GM12891 (cell line): ENCODE data around the gene TMEM184B.
A peak's percentile ranks its signal among the peaks of the same experiment; 100 is the strongest.

ENCODE experiments used
- DNase-seq: peaks from one replicate; pipeline ENCODE4 v3.0.0; 2011; ENCODE audit warnings: low spot score; ENCODE audit not compliant: insufficient read length
- FAIRE-seq: peaks from 2 replicates; lab custom pipeline; 2011; peaks lifted over from hg19 to GRCh38; lab: Jason Lieb, UNC
- PAX5 ChIP-seq: IDR thresholded peaks from 2 replicates; pipeline ENCODE4 v1.6.1; 2011; ENCODE audit warnings: low read length, moderate library complexity, mild to moderate bottlenecking; ENCODE audit not compliant: insufficient read depth, severe bottlenecking
- POLR2A ChIP-seq: IDR thresholded peaks from 2 replicates; pipeline ENCODE4 v1.6.1; 2011; ENCODE audit warnings: low read depth, low read length, control low read depth
- POLR2AphosphoS5 ChIP-seq: IDR thresholded peaks from 2 replicates; pipeline ENCODE4 v1.6.1; 2011; ENCODE audit warnings: low read depth, low read length, control low read depth
- POU2F2 ChIP-seq: IDR thresholded peaks from 2 replicates; pipeline ENCODE4 v1.6.1; 2011; ENCODE audit warnings: low read depth, mild to moderate bottlenecking, control low read depth, low read length, moderate library complexity
- SPI1 ChIP-seq: IDR thresholded peaks from 2 replicates; pipeline ENCODE4 v1.6.1; 2011; ENCODE audit warnings: low read depth, low read length, control low read depth
- TAF1 ChIP-seq: IDR thresholded peaks from 2 replicates; pipeline ENCODE4 v1.6.1; 2011; ENCODE audit warnings: low read depth, low read length, control low read depth

Gene TMEM184B

DNA sequence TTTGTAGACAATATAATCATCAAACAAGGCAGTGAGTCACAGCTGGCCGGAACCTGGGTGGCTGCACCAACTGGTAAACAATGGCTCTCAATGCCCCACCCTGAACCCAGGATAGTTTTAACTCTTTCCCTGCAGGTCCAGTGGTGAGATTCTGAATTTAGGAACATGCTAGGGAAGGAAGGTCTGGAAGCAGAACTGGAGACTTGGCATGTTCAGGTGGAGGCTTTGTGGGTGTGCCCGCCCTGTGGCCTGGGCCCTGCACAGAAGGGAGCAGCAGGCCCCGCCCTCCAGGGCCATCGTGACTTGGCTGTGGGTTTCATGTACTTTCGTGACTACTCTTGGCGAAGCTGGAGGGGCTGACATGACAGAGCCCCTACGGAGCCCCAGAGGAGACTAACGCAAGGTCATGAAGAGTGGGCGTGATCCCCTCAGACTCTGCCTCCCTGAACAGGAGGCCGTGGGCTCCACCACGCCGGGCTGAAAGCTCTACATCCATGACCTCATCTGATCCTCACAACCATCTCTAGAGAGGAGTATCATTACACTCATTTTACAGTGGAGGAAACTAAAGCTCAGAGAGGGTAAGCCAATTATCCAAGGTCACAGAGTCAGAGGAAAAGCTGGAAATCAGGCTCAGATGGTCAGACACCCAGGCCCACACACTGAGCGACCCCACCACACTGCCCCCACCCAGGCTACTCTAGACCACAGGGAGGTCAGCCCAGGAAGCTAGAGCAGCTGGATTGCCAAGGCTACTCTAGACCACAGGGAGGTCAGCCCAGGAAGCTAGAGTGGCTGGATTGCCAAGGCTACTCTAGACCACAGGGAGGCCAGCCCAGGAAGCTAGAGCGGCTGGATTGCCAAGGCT lies 43.7 kb downstream of the TMEM184B start:
- DNase-seq (no peak), FAIRE-seq (no peak)
- TF ChIP-seq PAX5 (no peak), SPI1 (no peak), TAF1 (no peak), POU2F2 (0 out of 2 replicates have a peak, but pooled peaks have one; percentile 13)

GRCh38 chr22:38228326-38228872 lies 44.4 kb downstream of the TMEM184B start:
- DNase-seq = no peak
- TF ChIP-seq POU2F2 = no peak
- TF ChIP-seq POLR2A = no peak
- TF ChIP-seq POLR2AphosphoS5 = no peak
- TF ChIP-seq TAF1 = no peak

GRCh38 chr22:38226853-38227649 lies 45.8 kb downstream of the TMEM184B start:
- FAIRE-seq (no peak), DNase-seq (no peak)
- no peak for TF ChIP-seq POLR2AphosphoS5
- TF ChIP-seq POLR2A = no peak
- no peak for TF ChIP-seq SPI1
- TF ChIP-seq POU2F2 = no peak
- TF ChIP-seq PAX5 = no peak
- TF ChIP-seq TAF1 = no peak

More at GRCh38 chr22:38228326-38228872, 44.4 kb downstream of the TMEM184B start:
- FAIRE-seq = no peak

- no peak for FAIRE-seq
- no peak for TF ChIP-seq SPI1
- no peak for TF ChIP-seq TAF1
- TF ChIP-seq POLR2AphosphoS5 = no peak
- TF ChIP-seq PAX5 = no peak
- TF ChIP-seq POU2F2 = no peak
- no peak for TF ChIP-seq POLR2A
- no peak for DNase-seq
Observed at GRCh38 chr22:38223289-38223960, 49.4 kb downstream of the TMEM184B start.

- TF ChIP-seq SPI1 (no peak), TAF1 (no peak), PAX5 (no peak), POU2F2 (no peak)
- FAIRE-seq (no peak), DNase-seq (no peak)
Observed at GRCh38 chr22:38222797-38223119, 50.1 kb downstream of the TMEM184B start.

- DNase-seq = no peak
- FAIRE-seq = no peak
Observed at GRCh38 chr22:38221908-38222796, 50.7 kb downstream of the TMEM184B start.

GRCh38 chr22:38221407-38221806 lies 51.4 kb downstream of the TMEM184B start:
- DNase-seq = no peak
- TF ChIP-seq POLR2AphosphoS5 (no peak), PAX5 (no peak), TAF1 (no peak), POLR2A (no peak), POU2F2 (no peak), SPI1 (no peak)
- FAIRE-seq = no peak

More at GRCh38 chr22:38221908-38222796, 50.7 kb downstream of the TMEM184B start:
- TF ChIP-seq POLR2A (no peak), TAF1 (no peak), POLR2AphosphoS5 (no peak)

DNA sequence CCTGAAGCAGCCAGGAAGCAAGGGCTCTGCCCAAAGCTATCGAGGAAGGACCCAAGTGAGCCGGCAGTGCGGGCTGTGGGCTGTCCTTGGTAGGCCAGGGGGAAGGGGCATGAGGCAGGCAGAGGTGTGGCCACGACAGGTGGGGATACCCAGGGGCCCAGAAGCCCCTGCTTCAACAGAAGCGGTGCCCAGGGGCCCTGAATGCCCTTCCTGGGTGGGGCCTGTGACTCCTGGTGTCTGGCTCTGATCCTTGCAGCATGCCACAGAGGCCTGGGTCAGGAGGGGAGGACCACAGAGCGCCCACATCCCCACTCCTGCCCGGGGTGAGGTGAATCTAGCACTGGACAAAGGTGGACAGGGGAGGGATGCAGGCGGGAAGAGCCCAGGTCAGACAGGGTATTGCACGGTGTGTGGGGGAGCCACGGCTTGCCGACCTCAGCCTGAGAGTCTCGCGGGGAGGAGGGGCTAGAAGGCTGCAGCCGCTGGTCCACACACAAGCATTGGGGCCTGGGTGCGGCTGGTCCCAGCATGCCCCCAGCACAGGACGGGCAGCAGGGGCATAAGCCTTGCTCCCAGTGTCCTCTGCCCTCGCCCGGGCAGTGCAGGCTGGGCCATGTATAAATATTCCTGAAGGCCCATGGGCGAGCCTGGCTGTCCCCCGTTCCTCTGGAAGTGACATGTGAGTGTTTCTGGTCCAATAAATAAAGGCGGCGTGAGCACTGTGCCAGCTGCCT lies 52.0 kb downstream of the TMEM184B start:
- FAIRE-seq = no peak

More for the DNA sequence above, 52.0 kb downstream of the TMEM184B start:
- DNase-seq = no peak
- no peak for TF ChIP-seq POU2F2
- TF ChIP-seq POLR2A = no peak
- no peak for TF ChIP-seq POLR2AphosphoS5
- TF ChIP-seq PAX5 = no peak
- TF ChIP-seq SPI1 = no peak
- TF ChIP-seq TAF1 = no peak
